ENCODE results near the gene TIMM44.

DNA sequence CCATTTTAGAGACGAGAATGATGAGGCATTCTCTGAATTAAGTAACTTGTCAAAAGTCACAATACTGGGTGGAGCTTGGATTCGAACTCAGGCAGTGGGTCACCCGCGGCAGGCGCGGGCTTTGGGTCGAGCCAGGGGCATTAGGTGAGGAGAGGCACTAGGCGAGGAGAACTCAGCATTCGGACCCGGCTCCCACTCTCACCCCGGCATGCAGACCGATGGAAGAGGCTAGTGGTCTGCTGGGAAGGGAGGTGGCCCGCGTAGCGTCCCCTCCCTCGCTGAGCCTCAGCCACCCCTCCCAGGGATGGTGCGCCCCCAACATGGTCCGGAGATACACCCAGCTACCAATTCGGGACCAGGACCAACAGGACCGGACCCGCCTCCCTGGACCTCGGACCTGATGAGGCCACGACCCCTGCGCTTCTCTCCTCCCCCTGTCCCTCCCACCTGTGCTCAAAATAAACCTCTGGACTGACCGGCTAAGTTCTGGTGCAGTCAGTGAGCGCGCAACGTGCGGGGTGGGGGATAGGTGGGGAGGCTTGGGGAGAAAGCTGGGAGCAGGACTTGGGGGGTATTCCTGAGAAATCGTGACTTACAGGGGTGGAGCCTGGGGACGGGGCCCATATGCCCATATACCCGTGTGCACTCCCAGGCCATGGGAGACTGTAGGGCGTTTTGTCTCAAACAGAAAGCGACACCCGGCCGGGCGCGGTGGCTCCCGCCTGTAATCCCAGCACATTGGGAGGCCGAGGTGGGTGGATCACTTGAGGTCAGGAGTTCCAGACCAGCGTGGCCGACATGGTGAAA lies 24.6 kb downstream of the TIMM44 start:
- TF ChIP-seq, protein P1, sequence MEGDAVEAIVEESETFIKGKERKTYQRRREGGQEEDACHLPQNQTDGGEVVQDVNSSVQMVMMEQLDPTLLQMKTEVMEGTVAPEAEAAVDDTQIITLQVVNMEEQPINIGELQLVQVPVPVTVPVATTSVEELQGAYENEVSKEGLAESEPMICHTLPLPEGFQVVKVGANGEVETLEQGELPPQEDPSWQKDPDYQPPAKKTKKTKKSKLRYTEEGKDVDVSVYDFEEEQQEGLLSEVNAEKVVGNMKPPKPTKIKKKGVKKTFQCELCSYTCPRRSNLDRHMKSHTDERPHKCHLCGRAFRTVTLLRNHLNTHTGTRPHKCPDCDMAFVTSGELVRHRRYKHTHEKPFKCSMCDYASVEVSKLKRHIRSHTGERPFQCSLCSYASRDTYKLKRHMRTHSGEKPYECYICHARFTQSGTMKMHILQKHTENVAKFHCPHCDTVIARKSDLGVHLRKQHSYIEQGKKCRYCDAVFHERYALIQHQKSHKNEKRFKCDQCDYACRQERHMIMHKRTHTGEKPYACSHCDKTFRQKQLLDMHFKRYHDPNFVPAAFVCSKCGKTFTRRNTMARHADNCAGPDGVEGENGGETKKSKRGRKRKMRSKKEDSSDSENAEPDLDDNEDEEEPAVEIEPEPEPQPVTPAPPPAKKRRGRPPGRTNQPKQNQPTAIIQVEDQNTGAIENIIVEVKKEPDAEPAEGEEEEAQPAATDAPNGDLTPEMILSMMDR (IDR thresholded peaks at IDR 0.05) = no peak
- no peak for TF ChIP-seq POLR2A (IDR thresholded peaks at IDR 0.05)
